Heart left ventricle (tissue), 16 donors: Measurements from ENCODE around the gene NPS. TPM values are rescaled to one million over a fixed set of nuclear protein-coding genes. Genes with fewer than 3 reads are reported as not detected.

Source experiments
- ATAC-seq, 4 donors: fragments of 200-7000 bp; cut with Tn5 transposase; one replicate each; pipeline ENCODE4 v1.9.1; 2020 to 2022; ENCODE audit warnings: moderate library complexity in 4 of 4, mild to moderate bottlenecking in 3 of 4, moderate number of reproducible peaks in 1 of 4
- DNase-seq, 5 donors: peaks; one replicate each; pipeline ENCODE4 v3.0.0-alpha.2; 2020
- H3K27ac ChIP-seq, 12 donors: fragments of 200-600 bp; sonication (generic) in 4 of 12; one replicate each; pipeline versions ENCODE4 v1.5.0 to v1.8.0; 2016 to 2022; ENCODE audit warnings: mild to moderate bottlenecking in 2 of 12
- H3K27me3 ChIP-seq, 9 donors: fragments of 200-600 bp; sonication (generic) in 2 of 9; one replicate each; pipeline versions ENCODE4 v1.5.1 to v1.8.0; 2016 to 2022; ENCODE audit warnings: mild to moderate bottlenecking in 3 of 9
- H3K36me3 ChIP-seq, 9 donors: fragments of 200-600 bp; sonication (generic) in 2 of 9; one replicate each; pipeline versions ENCODE4 v1.5.0 to v1.8.0; 2018 to 2022; ENCODE audit warnings: mild to moderate bottlenecking in 2 of 9
- H3K4me1 ChIP-seq, 12 donors: fragments of 200-600 bp; sonication (generic) in 4 of 12; one replicate each; pipeline versions ENCODE4 v1.5.0 to v1.8.0; 2016 to 2022; ENCODE audit warnings: mild to moderate bottlenecking in 3 of 12
- H3K4me3 ChIP-seq, 12 donors: fragments of 200-600 bp; sonication (generic) in 4 of 12; one replicate each; pipeline versions ENCODE4 v1.5.0 to v1.8.0; 2017 to 2022; ENCODE audit warnings: mild to moderate bottlenecking in 9 of 12, moderate library complexity in 4 of 12
- H3K9me3 ChIP-seq, 12 donors: fragments of 200-600 bp; sonication (generic) in 4 of 12; one replicate each; pipeline versions ENCODE4 v1.5.0 to v1.8.0; 2016 to 2022; ENCODE audit warnings: mild to moderate bottlenecking in 1 of 12
- WGBS, 4 donors: extraction: QIAGEN DNeasy Blood & Tissue Kit in 2 of 4; methylation state at CpG; one replicate each; pipeline versions ENCODE4 v1.1.5 to v1.1.7; 2013 to 2018; 5-methylcytosine and 5-hydroxymethylcytosine counted together
- intact Hi-C, 10 donors: fragments of 100-400 bp; cut with DNase I; formaldehyde crosslinking; loops; one replicate each; pipeline versions ENCODE4 v1.11.1 to v1.14.2; 2022
- polyA plus RNA-seq, 2 donors: library from polyadenylated mRNA; stranded (reverse); fragments of 200-250 nt; gene quantifications; one replicate each; pipeline ENCODE4 v1.2.3, GENCODE V29; 2013
- total RNA-seq, 9 donors: library from RNA; depleted of rRNA in 2 of 9; stranded (reverse); fragments of >200 nt in 2 of 9; fragmentation: NEBNext Ultra II Directional in 3 of 9; extraction: Animal tissue kit (Norgen Biotek cat#: 25700) in 3 of 9; gene quantifications; one replicate each; pipeline versions ENCODE4 v1.1.0 to v1.2.4, GENCODE V29; 2016 to 2023
- TF ChIP-seq, protein P1 (sequence below), 12 donors: fragments of 200-600 bp; sonication (generic) in 4 of 12; IDR thresholded peaks; one replicate each; pipeline versions ENCODE4 v1.5.0 to v1.8.0; 2018 to 2022; ENCODE audit warnings: antibody characterized with exemption in 12 of 12, mild to moderate bottlenecking in 5 of 12
- donor health status: ischemic (EF 13 %, LVEDD 7.1; RV severe dilation, severe dysfunction).
- donor health status: healthy with polysubstance abuse.
- donor health status: DM: no; HTN: yes; CAD: no.
- donor health status: DM: no; HTN: no; CAD: no.
- donor health status: ischemic (EF 25% LVEDD 6.9; RV normal size, moderate dysfunction).
- donor health status: ischemic (EF 25% LVEDD 5.7; RV mildly dilated, moderate dysfunction).
- donor health status: healthy.
- donor health status: DM: yes; HTN: yes; CAD: no.
- donor health status: ischemic (EF 35%, LVEDD 5.7; RV mildly dilated, moderate dysfunction).
- donor health status: nonischemic (EF 11% LVEDD 7.7; RV severe dilation, severe dysfunction).
- donor health status: DM: yes; HTN: yes; CAD: no.
- donor health status: PGD.
- donor health status: ischemic (EF 29% LVEDD 5.4; RV normal size, mild dysfunction).
- donor health status: nonischemic (EF 23%, LVEDD 6.1; RV moderate dilation, normal function).

Gene NPS
- total and polyA plus RNA-seq, 11 donors = not detected

DNA sequence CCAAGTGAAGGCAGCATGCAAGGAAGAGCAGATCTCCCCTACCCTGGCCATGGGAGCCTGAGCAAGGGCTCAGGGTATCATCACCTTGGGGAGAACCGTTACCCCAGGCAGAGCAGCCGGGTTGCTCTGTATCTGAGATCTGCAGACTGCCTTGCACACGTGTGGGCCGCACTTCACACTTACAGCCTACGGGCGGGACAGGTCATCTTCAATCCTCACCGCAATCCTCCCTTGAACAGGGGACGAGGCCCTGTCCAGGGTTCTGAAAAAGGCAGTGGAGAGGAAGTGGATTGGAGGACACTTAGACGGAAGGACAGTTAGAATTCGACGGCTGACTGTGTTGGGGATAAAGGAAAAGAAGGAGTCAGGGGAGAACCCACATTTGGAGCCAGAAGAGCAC, 51.4 kb downstream of the NPS start:
- TF ChIP-seq, protein P1, sequence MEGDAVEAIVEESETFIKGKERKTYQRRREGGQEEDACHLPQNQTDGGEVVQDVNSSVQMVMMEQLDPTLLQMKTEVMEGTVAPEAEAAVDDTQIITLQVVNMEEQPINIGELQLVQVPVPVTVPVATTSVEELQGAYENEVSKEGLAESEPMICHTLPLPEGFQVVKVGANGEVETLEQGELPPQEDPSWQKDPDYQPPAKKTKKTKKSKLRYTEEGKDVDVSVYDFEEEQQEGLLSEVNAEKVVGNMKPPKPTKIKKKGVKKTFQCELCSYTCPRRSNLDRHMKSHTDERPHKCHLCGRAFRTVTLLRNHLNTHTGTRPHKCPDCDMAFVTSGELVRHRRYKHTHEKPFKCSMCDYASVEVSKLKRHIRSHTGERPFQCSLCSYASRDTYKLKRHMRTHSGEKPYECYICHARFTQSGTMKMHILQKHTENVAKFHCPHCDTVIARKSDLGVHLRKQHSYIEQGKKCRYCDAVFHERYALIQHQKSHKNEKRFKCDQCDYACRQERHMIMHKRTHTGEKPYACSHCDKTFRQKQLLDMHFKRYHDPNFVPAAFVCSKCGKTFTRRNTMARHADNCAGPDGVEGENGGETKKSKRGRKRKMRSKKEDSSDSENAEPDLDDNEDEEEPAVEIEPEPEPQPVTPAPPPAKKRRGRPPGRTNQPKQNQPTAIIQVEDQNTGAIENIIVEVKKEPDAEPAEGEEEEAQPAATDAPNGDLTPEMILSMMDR (IDR thresholded peaks at IDR 0.05) = no peak
- DNase-seq = no peak
- 27 to 34% (median 30%) methylated on average over 9 to 11 of the region's 11 CpGs for WGBS, 4 donors
- Histone ChIP-seq H3K27ac (no peak overlapping the region), H3K36me3 (no peaks in the 10 kb centered on the region), H3K9me3 (no peaks in the 10 kb centered on the region), H3K4me3 (no peak overlapping the region), H3K27me3 (peaks cover 0 to 5% (median 0%) of the 10 kb centered on the region in 9 donors), H3K4me1 (no peaks in the 10 kb centered on the region)
- intact Hi-C loops = no loop called here
- ATAC-seq = no peak

Other genes starting within 250 kb of the NPS start
- gene FOXI2, start 187.9 kb downstream of the NPS start, total RNA-seq = under 1 TPM in 7 of 9 donors, not detected in 2; 0.14 to 0.61 (median 0.28) TPM
- gene FOXI2, start 187.9 kb downstream of the NPS start, polyA plus RNA-seq = under 1 TPM in 1 of 2 donors, not detected in 1; 0.30 TPM